DMS53 treated with DMSO at 0.1 percent for 48 hours (cell line): ENCODE results near the gene USP4.
"Not testable (repeated sequence)": the region's sequence is repeated elsewhere in the genome, so short reads cannot be mapped to it uniquely, and the experiment has no call there.

Experiments used
- DNase-seq: peaks from one replicate; lab custom pipeline; 2025; ENCODE audit not compliant: unreplicated experiment; lab: John Stamatoyannopoulos, UW

USP4 gene, protein sequence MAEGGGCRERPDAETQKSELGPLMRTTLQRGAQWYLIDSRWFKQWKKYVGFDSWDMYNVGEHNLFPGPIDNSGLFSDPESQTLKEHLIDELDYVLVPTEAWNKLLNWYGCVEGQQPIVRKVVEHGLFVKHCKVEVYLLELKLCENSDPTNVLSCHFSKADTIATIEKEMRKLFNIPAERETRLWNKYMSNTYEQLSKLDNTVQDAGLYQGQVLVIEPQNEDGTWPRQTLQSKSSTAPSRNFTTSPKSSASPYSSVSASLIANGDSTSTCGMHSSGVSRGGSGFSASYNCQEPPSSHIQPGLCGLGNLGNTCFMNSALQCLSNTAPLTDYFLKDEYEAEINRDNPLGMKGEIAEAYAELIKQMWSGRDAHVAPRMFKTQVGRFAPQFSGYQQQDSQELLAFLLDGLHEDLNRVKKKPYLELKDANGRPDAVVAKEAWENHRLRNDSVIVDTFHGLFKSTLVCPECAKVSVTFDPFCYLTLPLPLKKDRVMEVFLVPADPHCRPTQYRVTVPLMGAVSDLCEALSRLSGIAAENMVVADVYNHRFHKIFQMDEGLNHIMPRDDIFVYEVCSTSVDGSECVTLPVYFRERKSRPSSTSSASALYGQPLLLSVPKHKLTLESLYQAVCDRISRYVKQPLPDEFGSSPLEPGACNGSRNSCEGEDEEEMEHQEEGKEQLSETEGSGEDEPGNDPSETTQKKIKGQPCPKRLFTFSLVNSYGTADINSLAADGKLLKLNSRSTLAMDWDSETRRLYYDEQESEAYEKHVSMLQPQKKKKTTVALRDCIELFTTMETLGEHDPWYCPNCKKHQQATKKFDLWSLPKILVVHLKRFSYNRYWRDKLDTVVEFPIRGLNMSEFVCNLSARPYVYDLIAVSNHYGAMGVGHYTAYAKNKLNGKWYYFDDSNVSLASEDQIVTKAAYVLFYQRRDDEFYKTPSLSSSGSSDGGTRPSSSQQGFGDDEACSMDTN

GRCh38 chr3:49339941-49340800 is at the start of gene USP4:
Gene USP4 (minus strand): TSS chr3:49340053. CDS start chr3:49340024, 29 bp downstream.
- DNase-seq = peak; percentile 41

DNA sequence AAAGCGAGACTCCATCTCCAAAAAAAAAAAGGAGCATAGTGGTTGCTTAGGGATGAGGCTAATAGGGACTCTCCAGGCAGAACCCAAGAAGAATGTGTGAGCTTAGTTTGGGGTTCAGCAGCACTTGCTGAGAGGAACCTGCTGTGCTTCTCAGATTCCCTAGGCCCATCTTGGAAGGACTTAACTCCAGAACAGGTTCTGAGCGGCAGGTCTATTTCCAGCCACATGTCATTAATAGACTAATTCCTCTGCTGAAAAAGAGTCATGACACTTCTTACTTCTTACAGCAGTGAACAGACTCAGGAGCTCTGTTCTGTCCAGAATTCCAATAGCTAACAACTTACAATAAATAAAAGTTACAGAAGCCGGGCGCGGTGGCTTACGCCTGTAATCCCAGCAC is 49.4 kb upstream of the USP4 start:
- DNase-seq = no peak

- DNase-seq = no peak
These were observed 48.5 kb upstream of the USP4 start for GRCh38 chr3:49388289-49388820.

GRCh38 chr3:49387721-49388120 is 47.9 kb upstream of the USP4 start:
- no peak for DNase-seq

- DNase-seq = no peak
These were observed 46.4 kb upstream of the USP4 start for GRCh38 chr3:49386056-49386756.

GRCh38 chr3:49385617-49386016 is 45.8 kb upstream of the USP4 start:
- DNase-seq = no peak

GRCh38 chr3:49383387-49383786 is 43.5 kb upstream of the USP4 start:
- no peak for DNase-seq

GRCh38 chr3:49378249-49378895 is 38.5 kb upstream of the USP4 start:
- DNase-seq = no peak

- no peak for DNase-seq
These were observed 37.6 kb upstream of the USP4 start for GRCh38 chr3:49377483-49377882.

DNA sequence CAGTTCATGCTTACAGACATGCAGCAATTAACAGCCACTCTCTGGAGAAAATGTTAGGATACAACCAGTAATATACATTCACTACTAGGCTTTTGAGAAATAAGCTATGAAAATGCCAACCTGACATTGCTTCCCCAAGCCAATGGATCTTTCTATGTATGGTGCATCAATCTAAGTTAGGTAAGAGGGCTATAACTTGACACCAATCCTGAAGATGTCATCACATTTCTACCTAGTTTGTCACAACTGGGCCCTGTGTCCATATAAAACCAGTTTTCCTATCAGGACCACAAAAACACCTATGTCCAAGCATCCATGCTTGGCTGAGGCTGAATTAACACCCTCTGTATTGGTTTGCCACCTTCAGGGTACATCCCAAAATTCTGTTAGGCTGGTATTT is 32.1 kb upstream of the USP4 start:
- DNase-seq = no peak

DNA sequence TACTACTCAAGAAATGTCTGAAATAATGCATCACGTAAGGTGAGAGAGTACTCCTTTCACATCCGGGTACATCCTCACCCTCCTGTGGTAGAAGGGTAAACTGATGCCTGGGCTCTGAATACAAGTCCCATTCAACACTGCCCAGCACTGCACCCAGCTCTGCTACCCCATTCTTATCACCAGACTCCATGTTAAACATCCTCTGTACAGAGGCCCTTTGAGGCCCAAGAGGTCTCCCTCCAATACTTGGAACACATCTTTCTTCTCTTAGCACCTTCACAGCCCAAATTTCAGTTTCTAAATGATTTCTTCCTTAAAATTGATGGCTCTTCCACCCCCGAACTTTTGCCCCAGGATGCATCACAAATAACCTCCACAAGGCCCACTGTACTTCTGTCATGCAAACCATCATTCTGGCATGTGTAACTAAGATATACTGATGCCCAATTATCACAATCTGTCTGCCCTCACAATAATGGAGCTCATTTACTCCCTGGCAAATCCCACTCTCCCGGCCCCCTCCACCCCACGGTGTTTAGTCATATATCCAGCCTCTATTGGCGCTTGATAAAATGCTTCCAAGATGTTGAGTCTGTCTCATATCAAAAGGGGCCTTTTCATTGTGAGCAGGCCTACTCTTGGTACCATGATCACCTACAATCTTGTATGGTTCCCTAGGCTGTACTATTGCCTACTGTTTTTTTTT is 30.9 kb upstream of the USP4 start:
- no peak for DNase-seq

DNA sequence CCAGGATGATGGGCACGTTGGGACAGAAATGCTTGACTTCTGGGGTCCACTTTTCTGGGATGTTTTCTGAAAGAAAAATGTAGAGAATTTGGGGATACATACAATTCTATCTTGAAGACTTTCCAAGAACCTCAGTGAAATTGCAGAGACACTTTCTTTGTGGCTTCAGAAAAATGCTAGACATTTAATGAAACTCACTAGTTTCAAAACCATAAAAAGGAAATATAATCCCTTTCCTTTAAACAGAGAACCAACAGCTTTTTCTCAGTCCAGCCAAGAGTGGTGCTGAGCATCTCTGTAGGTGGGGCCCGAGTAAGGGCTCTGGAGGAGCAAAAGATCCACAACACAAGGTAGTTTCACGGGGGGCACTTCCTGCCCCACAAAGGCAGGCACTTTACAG is 22.7 kb upstream of the USP4 start:
- no peak for DNase-seq

- DNase-seq = no peak
These were observed 19.8 kb upstream of the USP4 start for GRCh38 chr3:49359623-49360022.

DNA sequence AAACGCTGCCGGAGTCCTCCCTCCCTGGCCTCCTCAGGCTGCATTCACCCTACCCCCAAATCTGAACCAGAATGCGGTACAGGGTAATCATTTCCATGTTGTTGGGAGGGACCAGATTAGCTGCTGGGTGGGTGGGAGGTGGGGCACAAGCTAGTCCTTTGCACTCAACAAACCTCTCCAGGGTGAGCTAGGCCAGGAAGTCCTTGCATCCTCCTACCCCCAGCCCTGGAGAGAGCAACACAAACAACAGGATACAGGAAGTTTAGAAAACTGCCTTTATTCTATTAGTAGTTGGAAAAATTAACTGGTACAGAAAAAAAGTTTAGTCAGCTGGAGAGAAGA is 19.0 kb upstream of the USP4 start:
- no peak for DNase-seq

DNA sequence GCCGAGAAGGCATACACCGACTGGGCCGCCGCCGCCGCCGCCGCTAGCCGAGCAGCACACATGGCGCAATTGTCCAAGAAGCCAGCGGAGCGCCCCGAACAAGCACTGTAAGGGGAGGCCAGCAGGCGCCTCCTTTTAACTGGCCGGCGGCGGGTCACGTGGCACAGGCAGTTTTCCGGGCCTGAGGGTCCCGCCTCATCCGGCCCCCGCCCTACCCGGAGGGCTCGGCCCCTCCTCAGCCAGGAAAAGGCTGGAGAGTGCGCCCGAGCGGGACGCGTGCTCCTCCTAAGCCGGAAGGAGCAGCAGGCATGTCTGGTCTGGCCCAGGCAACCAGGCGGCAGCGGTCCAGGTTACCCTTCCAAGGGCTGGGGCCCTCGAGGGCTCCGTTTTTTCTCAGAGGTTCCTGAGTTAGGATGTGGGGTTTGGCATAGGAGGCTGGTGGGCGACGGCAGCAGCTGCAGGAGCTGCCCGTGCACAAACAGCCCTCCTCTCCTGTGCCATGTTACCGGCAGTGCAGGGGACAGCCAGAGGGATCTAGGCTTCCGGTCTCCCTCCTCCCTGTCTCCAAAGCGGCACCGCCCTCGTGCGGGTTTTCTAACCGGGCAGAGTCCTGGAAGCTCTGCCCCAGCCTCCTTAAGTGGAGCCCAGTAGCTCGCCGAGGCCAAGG is 18.5 kb upstream of the USP4 start, which contains the start of gene GPX1:
Gene GPX1 (minus strand): TSS at position 137 of the 667 bp plus-strand sequence. CDS start 75 bp downstream, at position 62.
- DNase-seq = peak; percentile 15

GRCh38 chr3:49357443-49358216 is 17.8 kb upstream of the USP4 start:
- not testable (repeated sequence) for DNase-seq

DNA sequence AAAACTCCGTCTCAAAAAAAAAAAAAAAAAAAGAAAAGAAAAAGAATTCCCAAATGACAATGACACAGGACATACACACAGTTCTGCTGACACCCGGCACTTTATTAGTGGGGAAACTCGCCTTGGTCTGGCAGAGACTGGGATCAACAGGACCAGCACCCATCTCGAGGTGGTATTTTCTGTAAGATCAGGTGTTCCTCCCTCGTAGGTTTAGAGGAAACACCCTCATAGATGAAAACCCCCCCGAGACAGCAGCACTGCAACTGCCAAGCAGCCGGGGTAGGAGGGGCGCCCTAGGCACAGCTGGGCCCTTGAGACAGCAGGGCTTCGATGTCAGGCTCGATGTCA is 17.2 kb upstream of the USP4 start:
- not testable (repeated sequence) for DNase-seq
